ENCODE results near the gene MYH3. TPM values are rescaled to one million over a fixed set of nuclear protein-coding genes. Genes with fewer than 3 reads are reported as not detected.

Gene MYH3
- total and polyA plus RNA-seq, 7 donors: 0.23 to 108 (median 1.2) TPM

DNA sequence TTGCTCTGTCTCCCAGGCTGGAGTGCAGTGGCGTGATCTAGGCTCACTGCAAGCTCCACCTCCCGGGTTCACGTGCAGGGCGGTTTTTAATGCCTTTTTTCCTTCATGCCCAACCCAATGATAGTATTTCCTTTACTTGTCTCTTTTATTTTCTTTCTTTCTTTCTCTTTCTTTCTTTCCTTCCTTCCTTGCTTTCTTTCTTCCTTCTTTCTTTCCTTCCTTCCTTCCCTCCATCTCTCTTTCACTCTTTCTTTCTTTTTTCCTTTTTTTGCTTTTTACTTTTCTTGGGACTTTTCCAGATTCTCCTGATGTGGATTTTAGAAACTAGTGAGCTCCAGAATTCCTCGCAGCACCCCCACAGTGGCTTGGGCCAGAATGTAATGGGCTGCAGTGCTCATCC lies 3.1 kb downstream of the MYH3 start:
- H3K36me3 ChIP-seq: peaks cover 0 to 3% (median 0%) of the 10 kb centered on the region in 4 donors
- H3K27me3 ChIP-seq: no peaks in the 10 kb centered on the region
- H3K27ac ChIP-seq: no peak overlapping the region
- no peak for TF ChIP-seq EP300 (IDR thresholded peaks at IDR 0.05)
- TF ChIP-seq POLR2A (IDR thresholded peaks at IDR 0.05): no peak
- TF ChIP-seq, protein P1, sequence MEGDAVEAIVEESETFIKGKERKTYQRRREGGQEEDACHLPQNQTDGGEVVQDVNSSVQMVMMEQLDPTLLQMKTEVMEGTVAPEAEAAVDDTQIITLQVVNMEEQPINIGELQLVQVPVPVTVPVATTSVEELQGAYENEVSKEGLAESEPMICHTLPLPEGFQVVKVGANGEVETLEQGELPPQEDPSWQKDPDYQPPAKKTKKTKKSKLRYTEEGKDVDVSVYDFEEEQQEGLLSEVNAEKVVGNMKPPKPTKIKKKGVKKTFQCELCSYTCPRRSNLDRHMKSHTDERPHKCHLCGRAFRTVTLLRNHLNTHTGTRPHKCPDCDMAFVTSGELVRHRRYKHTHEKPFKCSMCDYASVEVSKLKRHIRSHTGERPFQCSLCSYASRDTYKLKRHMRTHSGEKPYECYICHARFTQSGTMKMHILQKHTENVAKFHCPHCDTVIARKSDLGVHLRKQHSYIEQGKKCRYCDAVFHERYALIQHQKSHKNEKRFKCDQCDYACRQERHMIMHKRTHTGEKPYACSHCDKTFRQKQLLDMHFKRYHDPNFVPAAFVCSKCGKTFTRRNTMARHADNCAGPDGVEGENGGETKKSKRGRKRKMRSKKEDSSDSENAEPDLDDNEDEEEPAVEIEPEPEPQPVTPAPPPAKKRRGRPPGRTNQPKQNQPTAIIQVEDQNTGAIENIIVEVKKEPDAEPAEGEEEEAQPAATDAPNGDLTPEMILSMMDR (IDR thresholded peaks at IDR 0.05): no peak
- TF ChIP-seq POLR2AphosphoS5 (IDR thresholded peaks at IDR 0.05): no peak
- WGBS, 2 donors: 72 to 82% methylated on average over 5 of the region's 5 CpGs
- H3K4me3 ChIP-seq: no peak overlapping the region
- H3K9me3 ChIP-seq: no peaks in the 10 kb centered on the region
- H3K4me1 ChIP-seq: no peaks in the 10 kb centered on the region
- intact Hi-C loops (cut with DNase I): no loop called here
- no peak for DNase-seq

DNA sequence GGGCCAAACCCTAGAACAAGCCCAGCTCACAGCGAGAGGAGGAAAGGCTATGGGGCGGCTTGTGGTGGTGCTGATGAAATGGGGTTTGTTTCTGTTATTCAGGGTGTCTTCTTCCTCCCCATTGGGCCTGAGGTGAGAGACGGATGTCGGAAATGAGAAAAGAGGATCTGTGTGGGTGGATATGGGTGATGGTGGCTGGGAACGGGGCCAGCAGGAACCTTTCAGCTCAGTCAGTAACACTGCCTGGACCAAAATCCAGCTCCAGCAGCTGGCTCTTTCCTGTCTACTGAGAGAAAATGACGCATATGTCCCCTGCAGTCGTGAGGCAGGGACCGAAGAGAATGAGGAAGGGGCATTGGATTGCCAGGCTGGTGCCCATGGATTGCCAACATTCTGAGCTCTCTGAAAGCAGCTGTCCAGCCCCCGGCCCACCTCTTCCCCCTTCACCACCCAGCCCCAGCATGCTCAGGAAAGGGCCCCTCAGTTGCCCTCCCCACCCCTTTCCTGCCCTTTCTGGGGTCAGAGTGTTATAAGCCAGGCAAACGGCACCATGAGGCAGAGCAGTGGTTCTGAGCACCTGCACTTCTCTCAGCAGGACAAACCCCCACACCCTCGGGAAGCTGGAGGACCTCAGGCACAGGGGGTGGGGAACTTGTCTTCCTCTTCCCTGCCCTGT lies 4.0 kb downstream of the MYH3 start:
- 51 to 83% methylated on average over 11 of the region's 11 CpGs for WGBS, 2 donors
- H3K27me3 ChIP-seq: no peaks in the 10 kb centered on the region
- intact Hi-C loops (cut with DNase I): no loop called here
- DNase-seq: no peak
- no peak overlapping the region for H3K27ac ChIP-seq
- TF ChIP-seq POLR2AphosphoS5 (IDR thresholded peaks at IDR 0.05): no peak
- TF ChIP-seq EP300 (IDR thresholded peaks at IDR 0.05): no peak
- TF ChIP-seq, protein P1 (IDR thresholded peaks at IDR 0.05): no peak
- TF ChIP-seq POLR2A (IDR thresholded peaks at IDR 0.05): no peak
- H3K9me3 ChIP-seq: no peaks in the 10 kb centered on the region
- H3K4me1 ChIP-seq: no peaks in the 10 kb centered on the region
- H3K36me3 ChIP-seq: peaks cover 0 to 3% (median 0%) of the 10 kb centered on the region in 4 donors
- H3K4me3 ChIP-seq: no peak overlapping the region

DNA sequence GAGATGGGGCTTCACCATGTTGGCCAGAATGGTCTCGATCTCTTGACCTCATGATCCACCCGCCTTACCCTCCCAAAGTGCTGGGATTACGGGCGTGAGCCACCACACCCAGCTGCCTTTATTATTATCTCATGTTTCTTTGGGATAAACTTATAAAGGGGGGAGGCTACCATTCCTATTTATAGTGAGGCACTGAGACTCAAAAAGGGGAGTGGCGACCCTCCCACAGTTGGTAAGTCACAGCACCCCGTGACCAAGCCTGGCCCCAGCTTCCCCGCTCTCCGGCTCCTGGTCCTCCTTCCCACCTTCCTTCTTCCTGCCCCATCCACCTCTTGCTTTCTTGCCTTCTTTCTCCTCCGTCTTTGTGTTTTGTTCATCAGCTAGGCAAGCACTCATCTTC lies 5.2 kb downstream of the MYH3 start:
- TF ChIP-seq, protein P1 (IDR thresholded peaks at IDR 0.05): no peak
- TF ChIP-seq POLR2A (IDR thresholded peaks at IDR 0.05) (no peak), EP300 (IDR thresholded peaks at IDR 0.05) (no peak), POLR2AphosphoS5 (IDR thresholded peaks at IDR 0.05) (no peak)

DNA sequence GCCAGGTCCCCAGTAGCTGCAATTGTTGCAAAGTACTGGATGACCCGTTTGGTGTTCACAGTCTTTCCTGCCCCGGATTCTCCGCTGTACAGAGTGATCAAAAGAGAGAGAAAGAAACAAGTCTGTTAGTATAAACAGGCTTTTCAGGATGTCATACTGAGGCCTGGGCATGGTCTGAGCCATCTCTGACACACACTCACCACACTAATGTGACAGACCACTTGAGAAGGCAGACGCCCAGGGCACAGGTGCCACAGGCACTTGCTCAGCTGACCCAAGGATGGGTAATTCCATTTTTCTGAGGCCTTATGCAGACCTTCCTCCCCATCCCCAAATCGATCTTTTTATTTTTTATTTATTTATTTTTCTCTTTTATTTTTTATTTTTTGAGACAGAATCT lies 7.5 kb downstream of the MYH3 start:
- intact Hi-C loops (cut with DNase I): no loop called here
- DNase-seq: no peak
- no peaks in the 10 kb centered on the region for H3K27me3 ChIP-seq
- H3K9me3 ChIP-seq: no peaks in the 10 kb centered on the region
- no peak overlapping the region for H3K4me3 ChIP-seq
- H3K4me1 ChIP-seq: peaks cover 0 to 5% (median 0%) of the 10 kb centered on the region in 4 donors
- WGBS, 2 donors: 91 to 95% methylated on average over 5 of the region's 5 CpGs
- TF ChIP-seq POLR2AphosphoS5 (IDR thresholded peaks at IDR 0.05) (no peak), EP300 (IDR thresholded peaks at IDR 0.05) (no peak), POLR2A (IDR thresholded peaks at IDR 0.05) (no peak)
- TF ChIP-seq, protein P1 (IDR thresholded peaks at IDR 0.05): no peak
- H3K27ac ChIP-seq: no peak overlapping the region
- peaks cover 0 to 10% (median 3%) of the 10 kb centered on the region in 4 donors for H3K36me3 ChIP-seq

More for the DNA sequence above, 5.2 kb downstream of the MYH3 start:
- DNase-seq: no peak
- H3K36me3 ChIP-seq: peaks cover 0 to 3% (median 0%) of the 10 kb centered on the region in 4 donors
- H3K4me1 ChIP-seq: no peaks in the 10 kb centered on the region
- intact Hi-C loops (cut with DNase I): no loop called here
- H3K27ac ChIP-seq: no peak overlapping the region
- H3K4me3 ChIP-seq: no peak overlapping the region
- 70 to 85% methylated on average over 9 of the region's 9 CpGs for WGBS, 2 donors
- H3K9me3 ChIP-seq: no peaks in the 10 kb centered on the region
- H3K27me3 ChIP-seq: no peaks in the 10 kb centered on the region

All from sigmoid colon (tissue), 7 donors.